DMS 273 (cell line): ENCODE results near the gene SMOC1.
"Not testable (repeated sequence)": the region's sequence is repeated elsewhere in the genome, so short reads cannot be mapped to it uniquely, and the experiment has no call there.

ENCODE experiments used
- DNase-seq: peaks from one replicate; lab custom pipeline; 2025; ENCODE audit not compliant: unreplicated experiment; lab: John Stamatoyannopoulos, UW

Gene SMOC1

DNA sequence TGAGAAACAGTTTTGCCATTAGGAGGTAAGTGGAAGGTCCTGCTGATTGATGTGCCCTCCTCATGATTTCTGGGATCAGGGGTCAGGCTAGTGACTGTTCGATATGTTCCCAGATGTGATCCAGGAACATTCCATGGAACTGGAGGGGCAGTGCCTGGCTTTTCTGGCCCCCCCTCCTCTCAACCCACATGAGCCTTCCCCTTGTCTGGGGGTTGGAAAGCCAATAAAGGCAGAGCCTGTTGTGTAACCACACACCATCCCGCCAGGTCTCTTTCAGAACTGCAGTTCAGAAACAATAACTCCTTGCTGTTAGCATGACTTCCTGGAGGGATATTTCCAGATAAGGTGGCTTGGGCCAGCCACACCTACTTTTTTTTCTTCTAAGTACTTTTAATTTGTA is 17.8 kb downstream of the SMOC1 start:
- no peak for DNase-seq

DNA sequence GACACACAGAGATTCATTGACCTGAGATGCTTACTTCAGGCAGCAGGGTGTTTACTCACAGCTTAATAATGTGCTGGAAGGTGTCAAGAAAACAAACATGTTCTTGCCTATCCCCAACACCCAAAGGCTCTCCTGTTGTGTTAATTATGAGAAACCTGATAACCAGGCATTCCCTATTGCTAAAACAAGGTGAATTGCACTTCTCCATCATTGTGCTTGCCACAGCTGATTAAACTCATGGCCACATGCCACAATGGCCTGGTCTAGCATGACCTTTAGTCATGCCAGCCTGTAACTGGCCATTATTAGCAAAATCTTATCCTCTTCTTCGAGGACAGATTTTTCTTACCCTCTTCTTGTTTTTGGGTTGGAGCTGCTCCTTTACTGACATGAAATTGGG is 21.4 kb downstream of the SMOC1 start:
- DNase-seq = no peak

DNA sequence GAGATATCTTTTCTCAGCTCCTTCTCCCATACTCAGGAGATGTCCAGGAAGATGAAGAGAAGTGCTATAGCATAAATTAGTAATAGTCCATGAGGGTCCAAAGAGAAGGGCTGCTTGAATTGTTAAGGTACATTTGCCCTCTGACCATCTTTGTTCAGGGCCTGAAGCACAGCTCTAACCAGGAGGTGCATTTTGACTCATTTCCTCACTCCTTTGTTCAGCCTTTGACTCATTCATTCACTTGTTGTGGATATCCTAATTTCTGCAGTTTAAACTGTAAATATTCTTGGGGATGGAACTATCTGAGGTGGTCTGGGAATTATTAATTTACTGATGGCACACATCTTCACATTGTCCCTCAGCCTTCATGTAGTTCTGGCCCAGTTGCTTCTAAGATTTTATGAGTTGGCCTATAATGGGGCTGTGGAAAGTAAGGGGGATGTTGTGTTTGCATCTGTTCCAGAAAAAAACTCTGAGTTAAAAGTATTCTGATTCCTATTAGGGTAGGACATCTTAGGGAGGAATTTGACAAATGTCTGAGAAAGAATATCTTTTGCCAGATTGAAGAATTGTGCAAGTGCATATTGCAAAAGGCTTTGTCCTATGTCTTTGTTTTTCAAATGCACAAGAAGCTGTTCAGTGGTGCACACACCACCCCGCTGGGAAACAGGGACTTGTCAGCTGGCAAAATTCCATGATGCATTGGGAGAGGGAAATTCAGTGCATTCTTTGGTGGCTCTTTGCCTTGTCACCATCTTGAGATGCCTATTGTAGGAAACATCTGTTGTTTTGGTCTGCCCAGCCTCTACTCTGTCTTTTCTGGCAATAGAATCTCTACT is 22.1 kb downstream of the SMOC1 start:
- peak; percentile 51 for DNase-seq

DNA sequence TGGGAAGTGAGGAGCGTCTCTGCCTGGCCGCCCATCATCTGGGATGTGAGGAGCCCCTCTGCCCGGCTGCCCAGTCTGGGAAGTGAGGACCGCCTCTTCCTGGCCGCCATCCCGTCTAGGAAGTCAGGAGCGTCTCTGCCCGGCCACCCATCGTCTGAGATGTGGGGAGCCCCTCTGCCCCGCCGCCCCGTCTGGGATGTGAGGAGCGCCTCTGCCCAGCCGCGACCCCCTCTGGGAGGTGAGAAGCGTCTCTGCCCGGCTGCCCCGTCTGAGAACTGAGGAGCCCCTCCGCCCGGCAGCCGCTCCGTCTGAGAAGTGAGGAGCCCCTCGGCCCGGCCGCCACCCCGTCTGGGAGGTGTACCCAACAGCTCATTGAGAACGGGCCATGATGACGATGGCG is 23.8 kb downstream of the SMOC1 start:
- not testable (repeated sequence) for DNase-seq

DNA sequence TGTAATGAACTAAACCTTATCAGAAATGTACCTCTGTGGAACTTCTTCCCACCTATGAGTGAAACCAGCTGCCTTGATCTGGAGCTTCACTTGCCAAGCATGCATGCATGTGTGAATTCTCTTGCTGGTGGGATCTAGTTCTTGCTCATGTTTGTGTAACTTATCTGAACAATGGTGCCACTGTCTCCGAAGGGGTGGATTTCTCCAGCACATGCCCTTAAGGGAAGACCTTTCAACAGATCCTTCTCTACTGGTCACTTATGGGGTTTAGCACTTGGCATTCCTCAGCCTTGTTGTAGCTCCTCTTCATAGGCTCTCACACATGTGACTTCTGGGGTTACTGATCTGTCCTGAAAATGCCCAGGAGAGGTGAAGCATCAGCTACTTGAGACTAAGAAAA is 25.0 kb downstream of the SMOC1 start:
- no peak for DNase-seq

DNA sequence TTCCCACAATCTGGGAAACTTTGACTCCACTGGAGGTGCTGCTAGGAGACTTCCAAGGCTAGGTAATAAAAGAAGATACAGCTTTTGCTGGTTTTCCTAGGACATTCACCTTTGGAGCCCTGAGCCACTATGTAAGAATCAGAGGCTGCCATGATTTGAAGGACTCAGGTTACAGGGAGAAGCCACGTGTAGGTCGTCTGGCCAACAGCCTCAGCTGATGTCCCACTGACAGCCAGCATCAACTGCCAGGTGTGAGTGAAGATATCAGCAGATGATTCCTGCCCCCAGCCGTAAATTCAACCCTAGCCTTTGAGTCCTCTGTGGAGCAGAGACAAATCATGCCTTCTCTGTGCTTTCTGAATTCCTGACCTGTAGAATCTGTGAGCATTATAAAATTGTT is 27.0 kb downstream of the SMOC1 start:
- DNase-seq = no peak

DNA sequence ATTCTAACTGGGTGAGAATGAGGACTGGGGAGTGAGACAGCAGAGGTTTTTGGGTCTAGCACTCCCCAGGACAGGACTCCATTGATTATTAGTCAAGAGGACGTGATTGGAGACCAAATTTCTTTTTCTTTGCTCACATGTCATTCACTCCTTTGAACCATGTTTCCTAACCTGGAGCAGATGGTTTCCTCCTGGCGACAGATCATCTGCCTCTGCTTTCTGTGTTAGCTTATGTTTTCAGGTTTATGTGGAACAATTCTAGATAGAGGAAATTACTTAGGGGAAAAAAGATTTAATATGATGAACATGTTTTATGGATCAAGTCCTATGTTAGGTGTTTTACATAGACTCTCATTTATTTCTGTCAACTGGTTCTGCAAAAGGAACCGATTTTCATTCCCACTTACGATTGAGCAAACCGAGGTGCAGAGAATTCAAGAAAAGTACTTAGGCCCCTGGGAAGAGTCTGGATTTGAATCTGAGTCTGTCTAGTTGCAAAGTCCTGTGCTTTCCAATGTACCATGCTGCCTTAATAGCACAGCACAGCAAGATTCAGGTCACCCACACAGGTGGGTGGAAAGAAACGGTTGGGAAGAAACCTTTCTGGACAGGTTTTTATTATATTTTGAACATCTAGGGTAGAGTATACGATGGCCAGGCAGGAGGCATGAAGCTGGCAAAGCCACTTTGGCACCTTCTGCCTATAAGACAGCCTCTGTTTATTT is 30.8 kb downstream of the SMOC1 start:
- DNase-seq = no peak

DNA sequence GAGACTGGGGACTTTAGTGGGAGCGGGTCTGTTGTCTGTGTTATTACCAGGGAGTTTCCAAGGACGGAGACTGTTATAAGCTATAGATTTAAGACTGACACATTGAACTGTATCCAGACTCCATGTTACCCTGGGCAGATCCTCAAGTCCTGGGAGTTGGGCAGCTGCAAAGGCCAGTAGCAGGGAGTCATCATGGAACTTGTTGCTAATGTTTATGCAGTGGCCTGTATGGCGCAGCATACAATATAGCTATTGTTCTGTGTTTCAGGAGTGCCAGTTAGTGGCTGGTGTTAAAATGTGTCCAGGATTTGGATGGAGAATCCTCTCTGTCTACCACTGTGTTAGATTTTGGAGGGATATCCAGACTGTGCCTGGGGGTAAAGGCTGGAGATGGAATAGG is 31.7 kb downstream of the SMOC1 start:
- no peak for DNase-seq

DNA sequence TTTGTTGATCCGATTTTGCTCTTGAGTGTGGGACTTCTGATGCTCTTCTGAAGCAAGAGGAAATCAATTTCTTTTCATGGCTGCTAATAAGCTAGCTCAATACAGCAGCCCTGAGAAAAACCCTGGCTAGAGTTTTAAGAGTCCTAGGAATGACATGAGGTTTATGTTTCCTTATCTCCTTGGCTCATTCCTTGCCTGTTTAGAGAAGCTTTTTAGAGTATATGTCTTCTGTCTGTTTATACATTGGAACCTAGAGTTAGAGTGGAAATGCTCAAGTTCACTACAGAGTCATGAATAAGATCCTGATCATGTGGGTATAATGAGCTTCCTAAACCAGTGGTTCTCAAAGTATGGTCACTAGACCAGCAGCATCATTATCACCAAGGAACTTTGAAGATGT is 34.5 kb downstream of the SMOC1 start:
- no peak for DNase-seq

DNA sequence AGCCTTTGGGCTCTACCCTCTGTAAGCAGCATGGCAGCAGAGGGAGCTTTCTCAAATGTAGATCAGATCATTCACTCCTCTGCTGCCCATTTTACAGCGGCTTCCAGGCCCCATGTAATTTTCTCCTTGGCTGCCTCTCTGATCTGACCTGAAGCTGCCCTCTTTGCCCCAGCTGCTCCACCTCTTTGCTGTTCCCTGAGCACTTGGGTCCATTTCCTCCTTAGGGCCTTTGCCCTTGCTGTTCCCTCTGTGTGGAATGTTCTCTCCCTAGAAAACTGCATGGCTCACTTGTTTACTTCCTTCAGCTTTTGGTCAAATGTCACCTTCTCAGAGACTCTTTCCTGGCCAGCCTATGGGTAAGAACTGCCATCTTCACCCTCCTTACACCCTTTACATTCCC is 37.2 kb downstream of the SMOC1 start:
- no peak for DNase-seq

DNA sequence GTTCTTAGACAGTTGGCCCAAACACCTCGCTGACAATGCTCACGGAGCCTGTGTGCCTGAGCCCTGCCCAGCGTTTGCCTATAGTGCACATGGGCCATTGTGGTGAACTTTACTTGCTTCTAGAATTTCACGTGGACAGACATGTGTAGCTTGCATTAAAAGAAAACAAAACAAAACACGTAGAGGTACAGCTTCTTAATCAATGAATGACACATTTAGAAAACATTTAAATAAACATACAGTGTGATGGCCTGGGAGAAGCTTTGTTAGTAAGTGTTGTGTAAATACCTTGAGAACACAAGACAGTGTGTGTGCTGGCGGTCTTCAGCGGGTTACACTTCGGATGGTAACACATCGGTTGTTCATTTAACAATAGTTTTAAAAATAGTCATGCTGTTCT is 38.1 kb downstream of the SMOC1 start:
- no peak for DNase-seq

DNA sequence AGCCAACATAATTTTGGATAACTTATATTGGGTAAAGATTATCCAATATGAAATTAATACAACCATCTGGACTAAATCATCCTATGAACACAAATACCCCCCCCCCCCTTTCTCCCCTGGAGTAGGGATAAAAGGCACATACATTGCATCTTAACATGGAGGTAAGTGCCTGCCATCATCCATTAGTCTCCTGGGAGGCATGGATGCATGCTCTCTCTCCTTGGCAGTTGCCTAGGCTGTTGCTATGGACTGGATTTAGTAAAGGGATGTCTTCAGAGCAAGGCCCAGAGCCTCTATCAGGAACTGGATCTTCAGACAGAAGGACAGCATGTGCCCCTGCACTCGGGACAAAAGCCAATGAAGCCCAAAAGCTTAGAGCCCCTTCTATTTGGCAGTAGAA is 40.6 kb downstream of the SMOC1 start:
- no peak for DNase-seq

DNA sequence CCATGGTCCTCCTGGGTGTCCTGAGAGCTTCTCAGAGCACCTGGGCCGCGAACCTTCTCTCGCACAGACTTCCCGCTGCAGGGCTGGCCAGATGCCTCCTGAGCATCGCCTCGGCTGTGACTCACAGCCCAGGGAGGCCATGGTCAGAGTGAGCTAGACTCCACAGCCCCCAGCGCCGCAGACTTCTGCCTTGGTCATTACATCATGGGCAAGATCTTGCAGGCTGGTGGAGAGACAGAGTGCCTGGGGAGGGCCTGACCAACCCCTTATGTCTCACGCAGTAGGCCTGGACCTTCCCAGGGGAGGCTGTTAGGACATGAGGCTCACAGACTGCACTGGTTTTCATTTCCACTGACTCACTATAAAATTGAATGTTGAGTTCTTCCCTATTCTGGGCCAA is 41.8 kb downstream of the SMOC1 start:
- DNase-seq = no peak

DNA sequence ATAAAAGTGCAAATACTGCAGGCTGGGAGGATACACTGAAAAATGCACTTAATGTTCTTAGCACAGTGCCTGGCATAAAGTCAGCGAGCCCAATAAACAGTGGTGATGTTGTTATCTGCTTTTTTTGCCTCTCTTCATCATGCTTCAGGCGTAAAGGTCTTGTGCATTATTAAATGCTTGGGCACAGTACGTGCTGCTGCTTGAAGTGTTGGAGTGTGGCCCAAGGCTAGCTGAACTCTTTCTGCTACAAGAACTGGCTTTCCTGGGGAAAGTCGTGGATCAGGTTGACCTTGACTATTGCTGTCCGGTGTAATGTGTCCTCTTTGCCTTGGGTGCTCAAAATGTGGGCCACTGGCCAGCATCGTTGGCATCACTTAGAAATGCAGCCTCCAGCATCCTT is 43.0 kb downstream of the SMOC1 start:
- no peak for DNase-seq

DNA sequence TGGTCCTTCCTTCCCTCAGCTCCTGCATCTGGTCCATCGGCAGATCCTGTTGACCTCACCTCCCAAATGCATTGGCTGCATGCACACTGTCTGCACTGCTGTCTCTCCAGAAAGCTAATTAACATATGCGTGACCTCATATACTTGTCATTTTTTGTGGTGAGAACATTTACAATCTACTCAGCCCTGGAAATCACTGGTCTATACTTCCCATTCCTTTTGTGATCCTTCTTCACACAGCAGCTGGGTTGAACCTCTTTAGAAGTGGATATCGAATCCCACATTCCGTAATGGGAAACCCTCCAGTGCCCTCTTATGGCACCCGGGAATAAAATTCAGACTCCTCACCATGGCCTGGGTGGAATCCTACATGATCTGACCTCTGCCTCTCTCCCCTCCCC is 45.0 kb downstream of the SMOC1 start:
- DNase-seq = no peak

DNA sequence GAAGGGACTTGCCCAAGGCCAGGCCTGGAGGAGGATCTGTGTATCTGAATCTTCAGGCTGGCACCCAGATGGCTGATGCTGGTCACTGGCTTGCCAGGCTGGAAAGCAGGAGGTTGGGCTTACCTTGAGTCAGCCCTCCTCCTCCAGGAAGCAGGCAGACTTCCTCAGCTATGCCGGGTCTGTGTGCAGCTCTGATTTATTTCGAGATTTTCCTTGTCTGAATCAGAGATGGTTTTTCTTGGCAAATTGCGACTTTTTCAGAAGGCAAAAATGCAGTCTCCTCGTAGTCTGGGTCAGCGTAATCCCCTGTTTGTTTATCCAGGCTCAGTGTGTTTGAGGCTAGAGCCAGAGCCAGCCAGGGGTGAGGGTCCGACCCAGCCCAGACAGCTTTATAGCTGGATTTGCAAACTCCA is 48.9 kb downstream of the SMOC1 start:
- no peak for DNase-seq

DNA sequence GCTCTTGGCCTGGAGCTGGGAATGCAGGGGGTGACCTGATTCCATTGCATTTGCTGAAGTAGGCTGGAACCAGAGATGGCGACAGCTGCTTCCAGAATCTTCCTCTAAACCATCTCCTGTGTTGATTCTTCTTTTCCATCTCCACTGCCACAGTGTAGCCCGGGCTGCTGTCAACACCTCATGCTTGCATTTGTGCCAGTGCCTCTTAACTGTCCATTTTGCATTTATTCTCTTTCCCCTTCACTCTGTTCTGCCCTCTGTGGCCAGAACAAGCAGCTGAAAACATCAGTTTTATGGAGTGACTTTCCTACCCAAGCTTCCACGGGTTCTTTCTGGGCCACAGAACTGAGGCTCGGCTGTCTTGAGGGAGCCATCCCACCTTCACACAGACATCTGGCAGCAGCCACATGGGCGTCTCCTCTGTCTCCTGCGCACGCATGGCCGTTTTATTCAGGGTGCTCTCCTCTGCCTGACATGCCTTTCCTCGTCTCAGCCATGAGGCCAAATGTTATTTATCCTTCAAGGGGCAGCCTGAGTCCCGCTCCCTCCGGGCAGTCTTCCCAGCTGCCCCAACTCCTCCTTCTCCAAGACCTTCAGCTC is 51.7 kb downstream of the SMOC1 start:
- no peak for DNase-seq

DNA sequence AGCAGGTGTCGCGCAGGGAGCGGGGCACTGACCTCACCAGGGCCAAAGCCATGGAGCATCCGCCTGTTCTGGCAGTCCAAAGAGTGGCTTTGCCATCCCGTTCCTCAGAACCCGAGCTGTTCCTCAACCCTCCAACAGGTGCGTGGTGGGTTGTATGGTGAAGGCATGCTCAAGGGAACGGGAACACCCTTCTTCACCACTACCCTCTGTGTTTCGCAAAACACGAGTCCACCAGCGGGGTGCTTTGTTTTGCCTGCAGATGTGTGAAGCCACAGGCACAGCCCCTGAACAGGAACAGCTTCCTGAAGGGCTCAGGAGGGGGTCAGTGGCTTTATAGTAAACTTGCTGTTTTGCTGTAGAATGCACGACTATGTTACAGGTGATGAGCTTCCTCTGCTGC is 52.7 kb downstream of the SMOC1 start:
- no peak for DNase-seq

DNA sequence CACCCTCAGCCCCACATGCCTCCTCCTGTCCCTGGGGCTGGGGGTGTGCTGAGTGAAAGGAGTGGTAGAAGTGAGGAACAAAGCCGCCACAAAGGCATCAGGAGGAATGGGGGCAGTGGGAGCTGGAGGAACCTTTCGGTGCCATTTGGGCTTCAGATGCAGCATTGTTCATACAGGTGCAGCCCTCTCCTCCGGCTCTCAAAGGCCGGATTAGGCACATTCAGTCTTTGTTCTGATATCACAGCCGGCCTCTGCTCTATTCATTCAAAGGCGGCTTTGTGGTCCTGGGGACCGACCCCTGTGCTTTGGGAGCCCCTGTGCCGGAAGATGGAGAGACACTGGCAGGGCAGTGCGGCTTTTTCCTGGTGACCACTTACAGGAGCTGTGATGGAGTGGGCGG is 53.2 kb downstream of the SMOC1 start:
- DNase-seq = no peak

DNA sequence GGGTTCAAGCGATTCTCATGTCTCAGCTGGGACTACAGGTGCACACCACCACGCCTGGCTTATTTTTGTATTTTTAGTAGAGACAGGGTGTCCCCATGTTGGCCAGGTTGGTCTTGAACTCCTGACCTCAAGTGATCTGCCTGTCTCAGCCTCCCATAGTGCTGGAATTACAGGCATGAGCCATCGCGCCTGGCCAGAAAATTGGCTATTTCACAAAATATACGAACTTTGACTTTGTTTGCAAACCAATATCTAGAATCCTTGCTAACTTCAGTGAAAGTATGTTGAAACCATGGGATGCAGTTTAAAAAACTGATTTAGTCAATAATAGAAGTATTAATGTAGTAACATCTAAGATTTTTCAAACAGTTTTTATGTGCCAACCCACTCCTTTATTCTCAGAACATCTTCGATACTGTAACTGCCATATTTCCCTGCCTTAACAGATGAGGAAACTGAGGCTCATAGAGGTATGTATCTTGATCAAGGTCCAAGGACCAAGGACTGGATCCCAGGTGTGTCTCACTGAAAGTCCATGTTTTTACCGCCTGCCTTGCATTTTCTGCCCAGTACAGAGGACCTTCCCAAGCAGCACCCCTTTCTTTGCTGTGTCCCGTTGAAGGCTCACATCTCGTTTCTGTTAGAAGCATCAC is 54.5 kb downstream of the SMOC1 start:
- no peak for DNase-seq

DNA sequence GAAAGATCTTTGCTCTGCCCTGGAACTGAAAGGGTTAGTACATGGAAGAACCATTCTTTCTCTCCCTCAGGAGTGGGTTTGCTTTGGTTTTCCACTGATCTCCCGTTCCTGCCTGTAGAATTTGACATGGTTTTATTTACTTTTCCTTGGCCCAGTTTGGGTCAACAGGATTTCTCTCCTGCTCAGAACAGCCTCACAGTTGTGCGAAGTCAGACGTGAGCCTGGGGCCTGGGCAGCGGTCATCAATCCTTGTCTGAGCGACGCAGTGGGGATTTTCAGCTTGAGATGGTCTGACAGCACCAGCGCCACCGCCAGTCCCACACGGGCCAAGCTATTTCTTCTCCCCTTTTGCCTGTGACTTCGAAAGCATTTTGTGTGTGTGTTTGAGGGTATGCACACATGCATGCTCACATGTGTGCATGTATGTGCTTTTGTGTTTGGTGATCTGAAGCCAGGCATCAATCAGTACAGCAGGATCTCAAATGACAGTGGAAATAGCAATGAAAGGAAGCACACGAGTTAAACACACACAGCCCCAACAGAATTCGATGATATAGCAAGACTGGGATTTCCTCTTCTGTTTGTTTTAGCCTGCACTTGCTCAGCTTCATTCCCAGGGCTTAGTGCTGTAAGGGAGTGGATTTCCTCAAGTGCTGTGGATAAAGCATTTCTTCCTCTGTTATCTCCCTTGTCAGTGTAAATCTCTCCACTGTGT is 58.3 kb downstream of the SMOC1 start:
- DNase-seq = no peak
